ENCODE measurements around the gene TINCR.

The TINCR gene

GRCh38 chr19:5557691-5558090, 10.1 kb downstream of the TINCR start:
- TF ChIP-seq, protein P1, sequence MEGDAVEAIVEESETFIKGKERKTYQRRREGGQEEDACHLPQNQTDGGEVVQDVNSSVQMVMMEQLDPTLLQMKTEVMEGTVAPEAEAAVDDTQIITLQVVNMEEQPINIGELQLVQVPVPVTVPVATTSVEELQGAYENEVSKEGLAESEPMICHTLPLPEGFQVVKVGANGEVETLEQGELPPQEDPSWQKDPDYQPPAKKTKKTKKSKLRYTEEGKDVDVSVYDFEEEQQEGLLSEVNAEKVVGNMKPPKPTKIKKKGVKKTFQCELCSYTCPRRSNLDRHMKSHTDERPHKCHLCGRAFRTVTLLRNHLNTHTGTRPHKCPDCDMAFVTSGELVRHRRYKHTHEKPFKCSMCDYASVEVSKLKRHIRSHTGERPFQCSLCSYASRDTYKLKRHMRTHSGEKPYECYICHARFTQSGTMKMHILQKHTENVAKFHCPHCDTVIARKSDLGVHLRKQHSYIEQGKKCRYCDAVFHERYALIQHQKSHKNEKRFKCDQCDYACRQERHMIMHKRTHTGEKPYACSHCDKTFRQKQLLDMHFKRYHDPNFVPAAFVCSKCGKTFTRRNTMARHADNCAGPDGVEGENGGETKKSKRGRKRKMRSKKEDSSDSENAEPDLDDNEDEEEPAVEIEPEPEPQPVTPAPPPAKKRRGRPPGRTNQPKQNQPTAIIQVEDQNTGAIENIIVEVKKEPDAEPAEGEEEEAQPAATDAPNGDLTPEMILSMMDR (IDR thresholded peaks at IDR 0.05; ENCODE audit: insufficient read depth, missing control alignments): no peak
- FAIRE-seq (no peak), DNase-seq (ENCODE audit: insufficient read length, low spot score) (no peak)

- DNase-seq (ENCODE audit: insufficient read length, low spot score): no peak
- FAIRE-seq: no peak
- TF ChIP-seq, protein P1 (IDR thresholded peaks at IDR 0.05; ENCODE audit: insufficient read depth, missing control alignments): no peak
Measured at GRCh38 chr19:5554828-5555227, 12.9 kb downstream of the TINCR start.

DNA sequence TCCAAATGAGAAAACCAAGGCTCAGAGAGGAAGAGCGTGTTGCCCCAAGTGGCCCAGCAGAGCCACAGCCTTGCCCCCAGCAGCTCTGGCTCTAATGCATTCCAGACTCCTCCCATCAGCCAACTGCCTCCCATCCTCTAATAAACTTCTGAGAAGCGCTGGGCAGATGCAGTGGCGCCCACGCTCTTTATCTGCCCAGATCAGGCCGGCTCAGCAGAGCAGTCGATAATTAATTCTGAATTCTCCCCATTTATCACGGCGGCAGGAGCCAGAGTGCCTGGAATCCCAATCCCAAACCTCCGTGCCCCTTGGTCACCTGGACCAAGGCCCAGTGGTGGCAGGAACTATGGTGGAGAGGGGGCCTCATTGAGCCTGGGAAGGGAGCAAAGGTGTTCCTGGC, 13.9 kb downstream of the TINCR start:
- TF ChIP-seq, protein P1 (IDR thresholded peaks at IDR 0.05; ENCODE audit: insufficient read depth, missing control alignments): no peak
- peak; percentile 71 for DNase-seq (ENCODE audit: insufficient read length, low spot score)
- no peak for FAIRE-seq

DNA sequence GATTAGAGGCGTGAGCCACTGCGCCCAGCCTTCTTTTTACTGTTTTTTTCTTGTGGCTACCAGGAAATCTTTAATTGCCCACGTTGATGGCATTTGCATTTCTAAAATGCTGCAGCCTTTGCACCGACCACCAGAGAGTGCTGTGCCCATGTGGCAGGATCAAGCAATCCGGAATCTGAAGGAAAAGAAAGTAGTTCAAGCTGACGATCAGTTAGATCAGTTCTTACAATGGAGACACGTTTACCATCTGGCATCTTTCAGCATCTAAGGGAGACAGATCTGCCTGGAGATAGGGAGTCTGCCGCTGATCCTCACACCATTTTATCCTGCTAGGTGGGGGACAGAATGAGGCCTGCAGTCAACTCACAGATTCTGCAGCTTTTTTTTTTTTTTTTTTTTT, 19.9 kb downstream of the TINCR start:
- peak; percentile 66 for DNase-seq (ENCODE audit: insufficient read length, low spot score)
- TF ChIP-seq, protein P1 (IDR thresholded peaks at IDR 0.05; ENCODE audit: insufficient read depth, missing control alignments): peak; percentile 98
- FAIRE-seq: peak; percentile 61

DNA sequence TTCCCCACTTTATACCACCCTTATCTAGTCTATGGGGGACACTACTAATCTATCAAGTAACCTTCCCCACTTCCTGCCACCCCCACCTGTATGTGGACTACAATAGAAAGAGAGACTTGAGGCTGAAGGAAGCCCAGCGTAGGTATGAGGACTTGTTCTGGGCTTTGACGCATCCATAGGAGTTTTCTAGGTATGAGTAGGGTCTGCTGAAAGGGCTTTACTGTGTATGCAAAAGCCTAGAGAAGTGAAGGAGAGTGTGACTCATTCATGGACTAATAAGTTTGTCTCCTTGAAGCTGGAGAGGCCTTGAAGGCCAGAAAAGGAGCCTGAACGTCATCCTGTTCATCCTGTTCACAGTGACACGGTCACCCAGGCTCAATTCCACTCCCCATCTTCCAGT, 21.8 kb downstream of the TINCR start:
- FAIRE-seq (no peak), DNase-seq (ENCODE audit: insufficient read length, low spot score) (no peak)
- TF ChIP-seq, protein P1 (IDR thresholded peaks at IDR 0.05; ENCODE audit: insufficient read depth, missing control alignments): no peak

DNA sequence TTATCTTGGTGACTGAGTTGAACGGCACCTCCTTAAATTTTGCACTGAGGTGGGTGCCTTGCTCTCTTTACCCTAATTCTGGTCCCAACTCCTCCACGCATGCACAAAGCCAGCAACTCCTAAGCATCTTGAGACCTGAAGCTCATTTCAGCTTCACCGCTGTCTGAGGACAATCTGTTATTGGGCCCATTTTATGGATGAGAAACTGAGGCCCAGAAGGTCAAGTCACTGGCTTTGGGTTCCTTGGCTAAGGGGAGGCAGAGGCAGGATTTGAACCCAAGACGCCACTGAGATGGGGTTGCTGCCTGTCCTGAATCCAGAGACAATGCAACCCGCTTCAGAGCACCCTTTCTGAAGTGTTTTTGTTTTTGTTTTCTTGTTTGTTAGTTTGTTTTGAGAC, 22.7 kb downstream of the TINCR start:
- no peak for FAIRE-seq
- no peak for DNase-seq (ENCODE audit: insufficient read length, low spot score)
- TF ChIP-seq, protein P1 (IDR thresholded peaks at IDR 0.05; ENCODE audit: insufficient read depth, missing control alignments): no peak

DNA sequence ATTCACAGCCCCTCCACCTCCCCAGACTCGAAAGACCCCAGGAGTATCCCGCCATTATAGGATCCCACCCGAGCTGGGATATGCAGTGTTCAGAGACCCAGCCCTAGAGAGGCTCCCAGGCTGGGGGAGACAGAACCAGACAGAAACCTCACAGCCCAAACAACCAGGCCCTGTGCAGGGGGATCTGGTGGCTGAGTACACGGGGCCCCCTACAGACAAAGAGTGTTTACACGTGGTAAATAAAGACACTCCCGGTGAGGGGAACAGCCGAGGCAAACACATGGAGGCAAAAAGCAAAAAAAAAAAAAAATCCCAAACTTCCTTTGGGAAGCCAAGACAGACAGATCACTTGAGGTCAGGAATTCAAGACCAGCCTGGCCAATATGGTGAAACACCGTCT, 25.1 kb downstream of the TINCR start:
- FAIRE-seq (no peak), DNase-seq (ENCODE audit: insufficient read length, low spot score) (no peak)
- TF ChIP-seq, protein P1 (IDR thresholded peaks at IDR 0.05; ENCODE audit: insufficient read depth, missing control alignments): peak; percentile 31

Data from D721Med (cell line).